ENCODE measurements around the gene KIAA0586.
"Not testable (repeated sequence)": the region's sequence is repeated elsewhere in the genome, so short reads cannot be mapped to it uniquely, and the experiment has no call there.

The KIAA0586 gene

DNA sequence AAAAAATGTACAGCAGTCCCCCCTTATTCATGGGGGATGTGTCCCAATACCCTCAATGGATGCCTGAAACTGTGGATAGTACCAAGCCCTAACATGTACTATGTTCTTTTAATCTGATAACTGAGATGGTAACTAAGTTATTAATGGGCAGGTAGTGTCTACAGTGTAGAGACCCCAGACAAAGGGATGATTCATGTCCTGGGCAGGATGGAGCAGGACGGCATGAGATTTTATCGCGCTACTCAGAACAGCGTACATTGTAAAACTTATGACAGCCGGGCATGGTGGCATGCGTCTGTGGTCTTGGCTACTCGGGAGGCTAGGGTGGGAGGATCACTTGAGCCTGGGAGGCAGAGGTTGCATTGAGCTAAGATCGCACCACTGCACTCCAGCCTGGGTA lies 37.1 kb downstream of the KIAA0586 start:
- no peak for DNase-seq (ENCODE audit: low spot score)

DNA sequence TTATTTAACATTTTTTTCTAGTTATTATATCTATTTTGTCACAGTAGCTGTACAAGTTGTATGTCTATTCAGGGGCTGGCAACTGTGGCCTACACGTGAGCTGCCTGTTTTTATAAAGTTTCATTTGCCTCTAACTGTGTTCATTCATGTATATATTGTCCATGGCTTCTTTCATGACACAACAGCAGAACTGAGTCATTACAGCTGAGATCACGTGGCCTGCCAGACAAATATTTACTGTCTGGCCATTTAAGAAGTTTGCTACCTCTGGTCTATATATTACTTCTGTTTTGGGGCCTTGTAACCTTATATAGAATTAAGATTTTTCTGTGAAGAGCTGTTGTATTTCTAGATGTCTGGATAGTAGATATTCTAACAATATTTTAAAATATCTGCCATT lies 37.9 kb downstream of the KIAA0586 start:
- no peak for DNase-seq (ENCODE audit: low spot score)

DNA sequence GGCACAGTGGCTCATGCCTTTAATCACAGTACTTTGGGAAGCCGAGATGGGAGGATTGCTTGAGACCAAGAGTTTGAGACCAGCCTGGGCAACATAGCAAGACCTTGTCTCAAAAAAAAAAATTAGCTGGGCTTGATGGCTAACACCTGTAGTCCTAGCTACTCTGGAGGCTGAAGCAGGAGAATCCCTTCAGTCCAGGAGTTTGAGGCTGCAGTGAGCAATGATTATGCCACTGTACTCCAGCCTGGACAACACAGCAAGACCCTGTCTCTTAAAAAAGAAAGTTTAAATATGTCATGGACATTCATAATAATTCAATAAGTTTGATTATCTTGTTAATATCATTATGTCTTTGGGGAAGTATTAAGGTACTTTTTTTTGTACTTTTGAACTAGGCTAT lies 38.9 kb downstream of the KIAA0586 start:
- DNase-seq (ENCODE audit: low spot score): no peak

DNA sequence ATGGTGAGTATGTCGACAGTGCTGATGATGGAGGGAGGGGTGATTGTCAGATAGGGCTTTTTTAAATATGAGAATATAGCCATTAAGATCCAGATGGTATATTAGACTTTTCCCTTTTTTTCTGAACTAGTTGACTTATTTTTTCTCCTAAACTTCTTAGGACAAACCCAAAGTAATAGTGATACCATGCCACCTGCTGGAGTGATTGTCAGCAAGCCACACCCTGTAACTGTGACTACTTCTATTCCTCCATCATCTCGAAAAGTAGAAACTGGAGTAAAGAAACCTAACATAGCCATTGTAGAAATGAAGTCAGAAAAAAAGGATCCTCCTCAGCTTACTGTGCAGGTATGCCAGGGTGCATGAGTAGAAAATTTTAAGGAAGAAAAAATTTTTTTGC lies 40.1 kb downstream of the KIAA0586 start:
- no peak for DNase-seq (ENCODE audit: low spot score)

- no peak for DNase-seq (ENCODE audit: low spot score)
Observed at GRCh38 chr14:58469309-58469708, 41.8 kb downstream of the KIAA0586 start.

GRCh38 chr14:58476320-58476719 lies 48.8 kb downstream of the KIAA0586 start:
- DNase-seq (ENCODE audit: low spot score): no peak

DNA sequence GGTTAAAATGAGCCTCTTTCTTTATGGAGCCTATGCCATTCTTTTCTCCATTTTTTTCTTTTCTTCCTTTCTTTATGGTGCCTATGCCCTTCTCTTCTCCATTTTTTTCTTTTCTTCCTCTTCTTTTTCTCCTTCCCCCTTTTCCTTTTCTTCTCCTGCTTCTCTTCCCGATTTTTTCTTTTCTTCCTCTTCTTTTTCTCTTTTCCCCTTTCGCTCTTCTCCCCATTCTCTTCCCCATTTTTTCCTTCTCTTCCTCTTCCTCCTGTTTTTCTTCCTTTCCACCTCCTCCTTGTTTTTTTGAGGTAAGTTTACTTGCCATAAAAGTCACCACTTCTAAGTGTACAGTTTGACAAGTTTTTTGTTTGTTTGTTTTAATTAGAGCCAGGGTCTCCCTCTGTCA lies 50.1 kb downstream of the KIAA0586 start:
- DNase-seq (ENCODE audit: low spot score): no peak

DNA sequence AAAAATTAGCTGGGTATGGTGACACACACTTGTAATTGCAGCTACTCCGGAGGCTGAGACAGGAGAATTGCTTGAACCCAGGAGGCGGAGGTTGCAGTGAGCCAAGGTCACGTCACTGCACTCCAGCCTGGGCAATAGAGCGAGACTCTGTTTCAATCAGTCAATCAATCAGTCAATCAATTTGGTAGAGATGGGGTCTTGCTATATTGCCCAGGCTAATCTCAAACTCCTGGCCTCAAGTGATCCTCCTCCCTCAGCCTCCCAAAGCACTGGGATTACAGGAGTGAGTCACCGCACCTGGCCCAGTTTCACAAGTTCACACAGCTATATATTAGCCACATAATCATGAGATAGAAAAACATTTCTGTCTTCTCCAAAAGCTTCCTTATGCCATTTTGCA lies 50.8 kb downstream of the KIAA0586 start:
- DNase-seq (ENCODE audit: low spot score): not testable (repeated sequence)

- DNase-seq (ENCODE audit: low spot score): no peak
Observed at GRCh38 chr14:58479975-58480374, 52.5 kb downstream of the KIAA0586 start.

DNA sequence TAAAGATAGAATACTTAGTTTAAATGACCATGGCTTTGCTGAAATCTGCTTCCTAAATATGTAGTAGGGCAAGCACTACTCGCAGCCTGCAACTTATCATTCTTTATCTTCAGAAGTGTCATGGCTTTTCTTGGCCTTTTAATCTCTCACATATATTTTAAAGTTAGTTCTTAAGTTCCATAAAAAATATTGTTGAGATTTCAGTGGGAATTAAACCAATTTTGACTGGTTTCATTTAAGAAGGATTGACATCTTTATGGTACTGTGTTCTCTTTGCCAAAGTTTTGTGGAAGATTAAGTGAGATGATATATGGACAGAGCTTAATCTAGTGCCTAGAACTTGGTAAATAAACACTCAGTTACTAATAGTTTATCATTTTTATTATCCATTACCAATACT lies 56.7 kb downstream of the KIAA0586 start:
- DNase-seq (ENCODE audit: low spot score): no peak

DNA sequence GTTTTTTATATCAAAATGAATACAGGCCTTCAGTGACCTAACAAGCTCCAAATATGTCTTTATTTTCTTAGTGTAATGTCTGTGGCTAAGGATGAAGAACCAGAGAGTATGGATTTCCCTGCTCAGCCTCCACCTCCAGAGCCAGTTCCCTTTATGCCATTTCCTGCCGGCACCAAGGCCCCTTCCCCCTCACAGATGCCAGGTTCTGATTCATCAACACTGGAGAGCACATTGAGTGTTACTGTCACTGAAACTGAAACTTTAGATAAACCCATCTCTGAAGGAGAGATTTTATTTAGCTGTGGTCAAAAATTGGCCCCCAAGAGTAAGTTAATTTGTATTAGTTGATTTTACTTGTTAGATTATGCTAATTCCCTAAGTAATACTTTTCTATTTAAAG lies 61.0 kb downstream of the KIAA0586 start:
- no peak for DNase-seq (ENCODE audit: low spot score)

DNA sequence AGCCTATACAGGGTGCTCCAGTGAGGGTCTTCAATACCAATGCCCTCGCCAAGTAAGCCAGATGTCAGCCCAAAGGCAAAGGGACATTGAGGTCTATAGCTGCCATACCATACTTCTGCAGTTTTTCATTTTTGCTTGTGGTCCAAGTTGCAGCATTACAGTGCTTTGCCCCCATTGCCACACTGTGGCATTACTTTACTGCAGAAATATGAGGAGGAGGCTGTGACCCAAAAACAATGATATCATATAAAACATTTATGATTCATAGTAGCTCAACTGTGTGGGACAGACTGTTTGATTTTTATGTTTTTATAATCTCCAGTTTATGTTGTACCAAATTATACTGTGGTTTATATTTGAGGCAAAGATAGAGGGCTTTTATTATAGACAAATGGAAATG lies 64.1 kb downstream of the KIAA0586 start:
- DNase-seq (ENCODE audit: low spot score): no peak

DNA sequence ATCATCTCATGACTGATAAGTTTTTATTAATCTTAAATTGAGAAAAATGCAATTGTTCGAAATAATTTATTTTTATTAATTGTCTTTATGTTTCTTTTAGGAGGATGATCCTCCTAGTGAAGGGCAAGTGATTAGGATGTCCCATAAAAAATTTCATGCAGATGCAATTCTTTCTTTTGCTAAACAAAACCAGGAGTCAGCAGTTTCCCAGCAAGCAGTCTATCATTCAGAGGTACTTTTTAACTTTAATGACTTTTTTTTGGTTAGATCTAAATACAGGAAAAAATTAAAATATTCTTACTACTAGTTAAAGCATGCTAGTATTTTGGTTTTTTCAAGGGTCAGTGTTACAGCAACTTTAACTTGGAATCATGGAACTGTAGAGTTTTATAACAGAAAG lies 64.5 kb downstream of the KIAA0586 start:
- DNase-seq (ENCODE audit: low spot score): no peak

GRCh38 chr14:58501214-58501816 lies 73.8 kb downstream of the KIAA0586 start:
- DNase-seq (ENCODE audit: low spot score): peak; percentile 7

- no peak for DNase-seq (ENCODE audit: low spot score)
Observed at GRCh38 chr14:58513272-58513671, 85.8 kb downstream of the KIAA0586 start.

- no peak for DNase-seq (ENCODE audit: low spot score)
Observed at GRCh38 chr14:58517592-58517991, 90.1 kb downstream of the KIAA0586 start.

DNA sequence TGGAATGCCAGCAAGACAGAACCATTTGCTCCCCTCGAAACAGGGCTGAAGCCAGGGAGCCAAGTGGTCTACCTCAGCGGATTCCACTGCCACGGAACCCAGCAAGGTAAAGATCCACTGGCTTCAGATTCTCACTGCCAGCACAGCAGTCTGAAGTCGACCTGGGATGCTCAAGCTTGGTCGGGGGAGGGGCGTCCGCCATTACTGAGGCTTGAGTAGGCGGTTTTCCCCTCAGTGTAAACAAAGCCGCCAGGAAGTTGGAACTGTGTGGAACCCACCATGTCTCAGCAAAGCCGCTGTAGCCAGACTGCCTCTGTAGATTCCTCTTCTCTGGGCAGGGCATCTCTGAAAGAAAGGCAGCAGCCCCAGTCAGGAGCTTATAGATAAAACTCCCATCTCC lies 98.2 kb downstream of the KIAA0586 start:
- DNase-seq (ENCODE audit: low spot score): not testable (repeated sequence)

DNA sequence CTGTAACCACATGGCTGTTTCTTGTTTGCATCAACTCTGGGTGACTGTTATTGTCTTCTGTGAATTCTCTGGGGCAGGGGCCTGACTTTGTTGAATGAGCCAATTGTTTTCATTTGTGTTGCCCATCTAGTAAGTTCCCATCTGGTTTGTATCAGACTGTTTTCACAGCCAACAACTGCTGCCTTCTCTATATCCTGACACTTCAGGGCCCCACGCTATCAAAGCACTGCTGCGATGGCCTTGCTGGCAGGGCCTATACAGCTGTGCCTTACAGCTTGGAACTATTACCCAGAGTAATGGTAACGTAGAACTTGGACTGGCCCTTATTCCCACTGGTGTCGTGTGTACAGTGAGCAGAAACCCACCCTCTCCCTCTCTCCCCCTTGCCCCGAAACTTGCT lies 105.9 kb downstream of the KIAA0586 start:
- no peak for DNase-seq (ENCODE audit: low spot score)

GRCh38 chr14:58535044-58535443 lies 107.5 kb downstream of the KIAA0586 start:
- DNase-seq (ENCODE audit: low spot score): no peak

DNA sequence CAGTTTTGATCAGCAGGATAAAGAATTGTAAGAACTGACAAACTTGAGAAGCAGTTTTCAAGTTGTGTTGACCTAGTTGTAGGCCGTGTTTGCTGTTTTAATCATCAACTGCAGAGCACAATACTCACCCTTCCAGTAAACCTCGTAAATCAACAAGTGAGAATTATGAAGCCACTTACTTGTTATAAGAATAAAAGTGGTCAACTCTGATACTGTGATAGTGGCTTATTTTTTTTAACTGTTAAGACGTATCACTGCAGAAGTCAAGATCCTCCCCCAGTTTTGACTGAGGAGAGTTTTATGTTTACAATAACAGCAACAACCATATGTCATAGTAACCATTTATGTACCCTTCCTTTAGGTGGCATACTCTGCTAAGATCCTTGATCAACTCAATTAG lies 109.5 kb downstream of the KIAA0586 start:
- no peak for DNase-seq (ENCODE audit: low spot score)

DNA sequence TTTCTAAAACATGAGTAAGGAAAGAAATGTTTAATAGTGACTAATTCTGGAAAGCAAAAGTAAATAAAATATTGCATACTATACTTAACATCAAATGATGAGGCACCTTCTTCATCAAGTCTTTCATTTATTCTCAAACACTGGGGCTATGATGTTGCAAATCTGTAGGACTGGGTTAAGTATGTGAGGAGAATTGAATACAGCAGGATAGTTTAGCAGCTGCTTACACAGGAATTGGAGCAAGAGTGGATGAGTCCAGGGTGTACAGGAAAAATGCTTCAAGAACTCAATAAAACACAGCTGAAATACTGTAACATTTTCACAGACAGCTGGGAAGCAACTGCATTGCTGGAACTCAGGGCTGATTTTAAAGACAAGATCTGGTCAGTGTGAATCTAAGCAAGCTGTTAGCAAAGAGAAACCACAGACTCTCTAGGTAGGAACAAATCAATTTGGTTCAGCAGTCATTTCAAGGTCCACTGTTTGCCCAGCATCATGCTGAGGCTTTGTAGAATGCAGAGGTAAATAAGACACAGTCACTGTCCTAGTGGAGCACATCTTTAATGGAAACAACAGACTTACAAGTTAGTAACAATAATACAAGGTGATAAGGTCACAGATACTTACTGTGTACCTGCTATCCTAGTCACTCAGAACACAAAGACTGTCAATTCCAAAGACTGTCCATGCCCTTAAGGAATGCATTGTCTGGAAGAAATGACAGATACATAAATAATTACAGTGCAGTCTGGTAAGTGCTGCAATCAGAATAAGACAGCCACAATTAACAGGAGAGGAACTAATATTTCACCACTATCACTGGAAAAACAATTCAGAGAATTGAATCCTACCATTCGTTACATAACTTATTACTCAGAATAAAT lies 113.5 kb downstream of the KIAA0586 start:
- DNase-seq (ENCODE audit: low spot score): no peak

DNA sequence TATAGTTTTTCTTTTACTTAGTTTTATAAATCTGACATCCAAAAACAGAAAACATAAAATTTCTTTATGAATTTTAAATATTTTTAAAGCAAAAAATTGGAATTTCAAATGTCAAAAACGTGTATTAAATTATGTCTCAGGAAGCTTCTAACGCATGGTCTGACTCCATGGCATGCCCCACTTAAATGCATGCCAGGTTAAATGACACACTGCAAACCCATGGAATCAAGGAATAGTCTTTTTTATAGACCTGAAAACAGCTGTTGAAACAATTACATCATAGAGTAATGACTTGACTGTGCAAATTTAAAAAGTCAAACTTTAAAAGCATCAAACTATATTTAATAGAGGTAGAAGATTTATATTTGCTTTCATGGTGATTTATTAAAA lies 114.1 kb downstream of the KIAA0586 start:
- DNase-seq (ENCODE audit: low spot score): no peak

- no peak for DNase-seq (ENCODE audit: low spot score)
Observed at GRCh38 chr14:58543253-58543652, 115.7 kb downstream of the KIAA0586 start.

DNA sequence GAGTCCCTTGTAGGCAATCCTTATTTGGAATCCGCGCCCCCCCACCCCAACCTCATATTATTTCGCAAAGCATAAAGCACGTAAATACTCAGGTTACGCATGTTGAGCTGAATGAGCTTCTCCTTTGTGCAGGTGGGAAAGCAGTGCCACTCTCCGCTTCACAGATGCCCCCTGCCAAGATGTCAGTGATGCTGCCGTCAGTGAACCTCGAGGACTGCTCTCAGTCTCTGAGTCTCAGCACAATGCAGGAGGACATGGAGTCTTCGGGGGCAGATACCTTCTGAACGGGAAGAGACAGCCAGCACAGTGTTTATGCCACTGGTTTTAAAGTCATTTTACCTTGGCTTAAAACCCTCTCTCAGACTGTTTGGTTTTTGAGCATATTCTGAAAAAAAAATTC lies 120.1 kb downstream of the KIAA0586 start:
- DNase-seq (ENCODE audit: low spot score): no peak

All from germinal center (tissue), 1 donor.